IPS DF 6.9 (cell line): ENCODE results near the gene SLC35G1.

Source experiments
- DNase-seq: peaks from one replicate; pipeline ENCODE4 v3.0.0-alpha.2; 2013; ENCODE audit warnings: low read depth, low spot score
- H3K27ac ChIP-seq: one replicate; pipeline ENCODE4 v1.5.1; 2013; ENCODE audit warnings: low read length, control low read depth
- H3K27me3 ChIP-seq: 2 replicates; pipeline ENCODE4 v1.6.1; 2013; ENCODE audit warnings: mild to moderate bottlenecking, low read length; ENCODE audit not compliant: control insufficient read depth, insufficient read depth
- H3K36me3 ChIP-seq: 2 replicates; pipeline ENCODE4 v1.6.1; 2013; ENCODE audit warnings: low read length; ENCODE audit not compliant: control insufficient read depth, insufficient read depth
- H3K4me1 ChIP-seq: 2 replicates; pipeline ENCODE4 v1.6.1; 2013; ENCODE audit warnings: low read length; ENCODE audit not compliant: control insufficient read depth, insufficient read depth
- H3K4me3 ChIP-seq: 2 replicates; pipeline ENCODE4 v1.5.1; 2013; ENCODE audit warnings: mild to moderate bottlenecking, low read length
- H3K9me3 ChIP-seq: 2 replicates; pipeline ENCODE4 v1.6.1; 2013; ENCODE audit warnings: low read length, inconsistent platforms; ENCODE audit not compliant: control insufficient read depth, insufficient read depth
- WGBS: extraction: QIAGEN DNeasy Blood & Tissue Kit; methylation state at CpG from one replicate; pipeline ENCODE4 v1.1.7; 2013; ENCODE audit warnings: mixed read lengths, missing lambda C conversion rate; ENCODE audit not compliant: insufficient read length, insufficient coverage; 5-methylcytosine and 5-hydroxymethylcytosine counted together

The SLC35G1 gene

GRCh38 chr10:93861825-93862224 lies 32.0 kb upstream of the SLC35G1 start:
- no peaks in the 10 kb centered on the region for H3K27me3 ChIP-seq
- no peaks in the 10 kb centered on the region for H3K36me3 ChIP-seq
- WGBS, result no CpG with 5 or more reads among the region's 2 CpGs
- H3K4me3 ChIP-seq, result no peak overlapping the region
- H3K4me1 ChIP-seq, result no peaks in the 10 kb centered on the region
- no peak for DNase-seq
- no peaks in the 10 kb centered on the region; the same call in 1 of the 2 replicates for H3K9me3 ChIP-seq
- no peak overlapping the region for H3K27ac ChIP-seq

GRCh38 chr10:93865794-93866425 lies 27.9 kb upstream of the SLC35G1 start:
- no peak for DNase-seq
- no peaks in the 10 kb centered on the region for H3K27me3 ChIP-seq
- no peaks in the 10 kb centered on the region; the same call in 1 of the 2 replicates for H3K9me3 ChIP-seq
- no CpG with 5 or more reads among the region's 6 CpGs for WGBS
- H3K36me3 ChIP-seq, result no peaks in the 10 kb centered on the region
- no peaks in the 10 kb centered on the region for H3K4me1 ChIP-seq
- no peak overlapping the region for H3K4me3 ChIP-seq
- H3K27ac ChIP-seq, result no peak overlapping the region

DNA sequence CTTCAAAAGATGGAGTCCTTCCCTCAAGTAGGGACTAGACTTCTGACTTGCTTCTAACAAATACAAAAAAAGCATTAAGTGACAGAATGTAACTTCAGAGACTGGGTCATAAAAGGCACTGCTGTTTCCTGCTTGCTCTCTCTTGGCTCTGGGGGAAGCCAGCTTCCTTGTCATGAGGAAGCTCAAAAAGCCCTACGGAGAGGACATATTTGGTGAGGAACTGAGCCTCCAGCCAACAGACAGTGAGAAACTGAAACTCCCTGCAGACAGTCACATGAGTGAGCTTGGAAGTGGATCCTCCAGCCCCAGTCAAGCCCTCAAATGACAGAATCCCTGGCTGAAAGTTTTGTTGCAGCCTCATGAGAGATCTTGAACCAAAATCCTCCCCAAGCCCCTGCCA lies 26.3 kb upstream of the SLC35G1 start:
- Histone ChIP-seq H3K4me1 (no peaks in the 10 kb centered on the region), H3K27ac (no peak overlapping the region), H3K27me3 (no peaks in the 10 kb centered on the region), H3K9me3 (no peaks in the 10 kb centered on the region), H3K36me3 (no peaks in the 10 kb centered on the region), H3K4me3 (no peak overlapping the region)
- no peak for DNase-seq
- WGBS, result no CpG with 5 or more reads among the region's 1 CpG

- no peaks in the 10 kb centered on the region for H3K27me3 ChIP-seq
- no peak overlapping the region for H3K4me3 ChIP-seq
- no peak for DNase-seq
- H3K36me3 ChIP-seq, result no peaks in the 10 kb centered on the region
- H3K4me1 ChIP-seq, result no peaks in the 10 kb centered on the region
- WGBS, result no CpG with 5 or more reads among the region's 2 CpGs
- H3K27ac ChIP-seq, result no peak overlapping the region
- no peaks in the 10 kb centered on the region for H3K9me3 ChIP-seq
These were observed 22.0 kb upstream of the SLC35G1 start for GRCh38 chr10:93871671-93872204.

- DNase-seq, result no peak
- Histone ChIP-seq H3K4me1 (no peaks in the 10 kb centered on the region), H3K27ac (no peak overlapping the region), H3K9me3 (no peaks in the 10 kb centered on the region), H3K36me3 (no peaks in the 10 kb centered on the region), H3K4me3 (no peak overlapping the region), H3K27me3 (no peaks in the 10 kb centered on the region)
- WGBS, result no CpG with 5 or more reads among the region's 2 CpGs
These were observed 21.2 kb upstream of the SLC35G1 start for GRCh38 chr10:93872375-93873158.

- Histone ChIP-seq H3K27ac (no peak overlapping the region), H3K4me1 (no peaks in the 10 kb centered on the region), H3K9me3 (no peaks in the 10 kb centered on the region), H3K36me3 (no peaks in the 10 kb centered on the region), H3K27me3 (no peaks in the 10 kb centered on the region), H3K4me3 (no peak overlapping the region)
- DNase-seq, result no peak
- WGBS, result no CpG with 5 or more reads among the region's 6 CpGs
These were observed 20.2 kb upstream of the SLC35G1 start for GRCh38 chr10:93873420-93874115.

DNA sequence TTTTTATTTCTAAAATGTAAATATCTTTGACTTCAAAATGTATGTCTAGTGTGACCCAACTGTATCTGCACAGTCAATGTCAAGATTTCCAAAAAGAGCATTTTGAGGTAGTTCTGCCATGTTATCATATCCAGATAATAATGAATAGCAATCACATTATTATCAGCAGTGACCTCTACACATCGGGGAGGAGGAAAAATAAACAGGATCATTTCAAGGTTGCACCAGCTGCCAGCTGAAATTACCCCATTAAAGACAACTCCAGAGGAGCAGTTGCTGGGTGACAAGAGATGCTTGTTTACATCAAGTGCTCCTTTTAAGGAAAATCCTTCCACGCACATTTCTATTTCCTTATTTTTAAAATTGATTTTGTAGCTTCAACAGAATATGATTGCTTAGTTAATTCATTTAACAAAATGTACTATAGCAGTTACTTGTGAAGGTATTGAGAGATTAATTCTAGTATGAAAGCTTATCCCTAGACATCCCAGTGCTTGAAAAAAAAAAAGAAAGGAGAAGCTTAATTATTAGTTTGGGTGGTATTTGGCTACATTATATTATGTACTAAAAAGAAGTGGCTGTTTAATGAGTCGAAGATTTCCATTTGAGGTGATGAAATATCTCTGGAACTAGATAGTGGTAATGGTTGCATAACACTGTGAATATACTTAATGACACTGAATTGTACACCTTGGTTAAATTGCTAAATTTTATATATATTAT lies 19.3 kb upstream of the SLC35G1 start:
- no peaks in the 10 kb centered on the region for H3K36me3 ChIP-seq
- no peaks in the 10 kb centered on the region for H3K4me1 ChIP-seq
- no peak overlapping the region for H3K4me3 ChIP-seq
- H3K9me3 ChIP-seq, result no peaks in the 10 kb centered on the region
- H3K27ac ChIP-seq, result no peak overlapping the region
- WGBS, result no CpG with 5 or more reads among the region's 3 CpGs
- H3K27me3 ChIP-seq, result no peaks in the 10 kb centered on the region
- no peak for DNase-seq

DNA sequence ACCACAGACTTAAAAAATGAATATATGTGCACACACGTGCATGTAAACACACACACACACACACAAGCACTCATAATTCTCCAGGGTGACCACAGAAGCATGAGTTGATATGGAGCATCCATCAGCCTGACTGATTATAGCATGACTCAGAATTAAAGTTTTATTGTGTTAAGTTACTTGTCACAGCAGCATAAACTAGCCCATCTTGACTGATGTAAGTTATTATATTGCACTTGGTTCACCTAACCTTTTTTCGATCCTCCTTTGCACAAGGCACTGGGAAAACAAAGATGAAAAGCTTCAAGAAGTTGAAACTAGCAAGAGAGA lies 18.8 kb upstream of the SLC35G1 start:
- no peaks in the 10 kb centered on the region for H3K9me3 ChIP-seq
- no peaks in the 10 kb centered on the region for H3K36me3 ChIP-seq
- no peak overlapping the region for H3K27ac ChIP-seq
- DNase-seq, result no peak
- H3K27me3 ChIP-seq, result no peaks in the 10 kb centered on the region
- no peaks in the 10 kb centered on the region for H3K4me1 ChIP-seq
- H3K4me3 ChIP-seq, result no peak overlapping the region
- no CpG with 5 or more reads among the region's 2 CpGs for WGBS

GRCh38 chr10:93876381-93876780 lies 17.4 kb upstream of the SLC35G1 start:
- Histone ChIP-seq H3K27ac (no peak overlapping the region), H3K27me3 (no peaks in the 10 kb centered on the region), H3K4me1 (no peaks in the 10 kb centered on the region), H3K9me3 (no peaks in the 10 kb centered on the region), H3K36me3 (no peaks in the 10 kb centered on the region), H3K4me3 (no peak overlapping the region)
- DNase-seq, result no peak

DNA sequence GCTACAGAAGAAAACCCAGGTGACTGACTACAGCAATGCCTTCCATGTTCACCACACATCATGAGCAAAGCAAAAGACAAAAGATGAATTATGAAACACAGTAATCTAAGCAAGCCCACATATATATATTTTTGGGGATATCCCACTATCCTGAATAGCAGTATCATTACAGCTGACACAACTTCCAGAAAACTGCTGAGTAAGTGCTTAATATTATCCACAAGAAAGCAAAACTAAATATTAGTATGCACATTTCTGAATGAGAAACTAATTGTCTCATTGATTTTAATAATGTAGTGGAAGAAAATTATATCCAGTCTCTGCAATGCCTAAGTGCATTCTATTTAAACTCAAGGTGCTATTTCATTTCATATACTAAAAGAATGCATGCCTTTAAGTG lies 14.5 kb upstream of the SLC35G1 start:
- Histone ChIP-seq H3K36me3 (no peaks in the 10 kb centered on the region), H3K9me3 (no peaks in the 10 kb centered on the region), H3K27me3 (no peaks in the 10 kb centered on the region), H3K27ac (no peak overlapping the region), H3K4me1 (no peaks in the 10 kb centered on the region), H3K4me3 (no peak overlapping the region)
- no peak for DNase-seq
